Calu3 (cell line): ENCODE data around the gene MINDY2. TPM values are rescaled to one million over a fixed set of nuclear protein-coding genes. Genes with fewer than 3 reads are reported as not detected.

Experiments
- BruUV-seq: library from RNA; stranded (reverse); fragments of 400-500 nt; replicated peaks from 2 replicates; lab custom pipeline; 2021; lab: Mats Ljungman, UMichigan
- CTCF ChIA-PET: fragments of 300-600 bp; sonication (Branson Sonifier 250); formaldehyde crosslinking; loops from one replicate; lab custom pipeline; 2022; ENCODE audit warnings: antibody characterized with exemption; lab: Charles Lee
- DNase-seq: peaks from one replicate; pipeline ENCODE4 v3.0.0; 2022
- H3K27ac Mint-ChIP-seq: one replicate; pipeline ENCODE4 v1.8.0; 2022; ENCODE audit warnings: mixed read lengths; ENCODE audit not compliant: unreplicated experiment
- H3K27me3 Mint-ChIP-seq: one replicate; pipeline ENCODE4 v1.8.0; 2022; ENCODE audit warnings: mixed read lengths; ENCODE audit not compliant: unreplicated experiment
- H3K36me3 Mint-ChIP-seq: one replicate; pipeline ENCODE4 v1.8.0; 2022; ENCODE audit warnings: mild to moderate bottlenecking, moderate library complexity, mixed read lengths; ENCODE audit not compliant: insufficient read depth, unreplicated experiment
- H3K4me1 Mint-ChIP-seq: one replicate; pipeline ENCODE4 v1.8.0; 2022; ENCODE audit warnings: mild to moderate bottlenecking, low read depth, mixed read lengths; ENCODE audit not compliant: unreplicated experiment
- H3K4me3 Mint-ChIP-seq: one replicate; pipeline ENCODE4 v1.8.0; 2022; ENCODE audit warnings: mild to moderate bottlenecking, low read depth, moderate library complexity, mixed read lengths; ENCODE audit not compliant: unreplicated experiment
- H3K9me3 Mint-ChIP-seq: one replicate; pipeline ENCODE4 v1.8.0; 2022; ENCODE audit warnings: low read depth, mixed read lengths; ENCODE audit not compliant: unreplicated experiment
- intact Hi-C: fragments of 100-400 bp; cut with micrococcal nuclease; formaldehyde crosslinking; loops from one replicate; pipeline ENCODE4 v1.10.0; 2022; ENCODE audit not compliant: unreplicated experiment
- total RNA-seq: library from RNA; stranded (reverse); gene quantifications from 2 replicates; pipeline ENCODE4 v1.2.3, GENCODE V29; 2022
- TF ChIP-seq, protein P1 (sequence below): fragments of 200-600 bp; IDR thresholded peaks from one replicate; pipeline ENCODE4 v1.8.0; 2022; ENCODE audit warnings: antibody characterized with exemption; ENCODE audit not compliant: unreplicated experiment

Gene MINDY2
- total RNA-seq, 1 experiment from 2014 or later = 59.0 TPM

DNA sequence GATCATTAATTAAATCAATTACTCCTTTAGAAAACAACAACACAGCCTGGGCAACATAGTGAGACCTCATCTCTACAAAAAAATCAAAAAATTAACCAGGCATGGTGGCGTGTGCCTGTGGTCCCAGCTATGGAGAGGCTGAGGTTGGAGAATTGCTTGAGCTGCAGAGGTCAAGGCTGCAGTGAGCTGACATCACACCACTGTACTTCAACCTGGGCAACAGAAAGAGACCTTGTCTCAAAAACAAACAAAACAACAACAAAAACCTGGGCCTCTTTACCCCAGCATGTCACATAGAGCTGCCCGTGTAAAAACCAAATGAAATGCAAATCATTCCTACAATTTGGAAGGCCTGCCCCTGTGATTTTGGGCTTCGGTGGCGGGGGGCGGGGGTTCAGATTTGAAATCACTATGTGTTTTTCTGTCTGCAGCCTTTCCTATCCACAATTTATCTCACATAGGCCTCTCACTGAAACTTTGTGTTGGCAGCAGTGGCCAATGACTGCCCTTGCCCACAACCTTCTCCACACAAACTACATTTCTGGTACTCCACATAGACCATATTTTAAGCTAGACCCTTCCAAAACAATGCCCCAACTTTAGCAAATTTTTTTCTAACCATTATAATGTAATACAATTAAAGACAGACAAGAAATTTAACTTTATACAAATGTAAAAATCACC is 28.1 kb upstream of the MINDY2 start:
- Mint-ChIP-seq H3K27me3 (no peaks in the 10 kb centered on the region), H3K4me1 (peaks cover 49% of the 10 kb centered on the region), H3K4me3 (peak overlapping the region; percentile 45), H3K36me3 (peaks cover 13% of the 10 kb centered on the region), H3K27ac (peak overlapping the region; percentile 57), H3K9me3 (no peaks in the 10 kb centered on the region)
- TF ChIP-seq, protein P1, sequence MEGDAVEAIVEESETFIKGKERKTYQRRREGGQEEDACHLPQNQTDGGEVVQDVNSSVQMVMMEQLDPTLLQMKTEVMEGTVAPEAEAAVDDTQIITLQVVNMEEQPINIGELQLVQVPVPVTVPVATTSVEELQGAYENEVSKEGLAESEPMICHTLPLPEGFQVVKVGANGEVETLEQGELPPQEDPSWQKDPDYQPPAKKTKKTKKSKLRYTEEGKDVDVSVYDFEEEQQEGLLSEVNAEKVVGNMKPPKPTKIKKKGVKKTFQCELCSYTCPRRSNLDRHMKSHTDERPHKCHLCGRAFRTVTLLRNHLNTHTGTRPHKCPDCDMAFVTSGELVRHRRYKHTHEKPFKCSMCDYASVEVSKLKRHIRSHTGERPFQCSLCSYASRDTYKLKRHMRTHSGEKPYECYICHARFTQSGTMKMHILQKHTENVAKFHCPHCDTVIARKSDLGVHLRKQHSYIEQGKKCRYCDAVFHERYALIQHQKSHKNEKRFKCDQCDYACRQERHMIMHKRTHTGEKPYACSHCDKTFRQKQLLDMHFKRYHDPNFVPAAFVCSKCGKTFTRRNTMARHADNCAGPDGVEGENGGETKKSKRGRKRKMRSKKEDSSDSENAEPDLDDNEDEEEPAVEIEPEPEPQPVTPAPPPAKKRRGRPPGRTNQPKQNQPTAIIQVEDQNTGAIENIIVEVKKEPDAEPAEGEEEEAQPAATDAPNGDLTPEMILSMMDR = no peak
- DNase-seq = no peak
- BruUV-seq = no TSS peak
- intact Hi-C loops = loop anchor here (10.0 kb wide), 1 partner anchor 278 kb away; no protein-coding TSS in a partner anchor
- CTCF ChIA-PET = interaction anchor here (0.6 to 2.3 kb wide), 7 partner anchors 11 to 530 kb away, joined by 3 to 9 read pairs (median 3); partner anchors contain the start of gene MINDY2

DNA sequence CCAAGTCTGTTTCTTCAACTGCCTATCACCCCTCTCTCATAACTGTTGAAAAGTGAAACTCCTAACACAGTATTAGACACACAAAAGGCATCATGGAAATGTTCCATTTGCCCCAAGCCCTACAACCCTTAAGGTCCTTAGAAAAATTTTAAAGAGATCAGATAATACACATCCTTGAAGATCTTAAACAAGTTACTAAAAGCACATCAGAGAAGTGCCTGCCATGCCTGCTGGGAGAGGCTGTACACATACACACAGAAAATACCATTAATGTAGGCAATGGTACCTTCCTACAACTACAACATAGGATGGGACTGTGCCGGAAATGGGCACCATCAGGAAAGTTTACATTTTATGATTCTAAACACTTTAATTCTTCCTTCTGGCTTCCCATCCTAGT is 24.9 kb upstream of the MINDY2 start:
- peak overlapping the region; percentile 88 for H3K4me3 Mint-ChIP-seq
- peaks cover 37% of the 10 kb centered on the region for H3K36me3 Mint-ChIP-seq
- H3K4me1 Mint-ChIP-seq = peaks cover 32% of the 10 kb centered on the region
- DNase-seq = no peak
- intact Hi-C loops = loop anchor here (5.0 to 10.0 kb wide), 2 partner anchors 281 to 474 kb away; no protein-coding TSS in a partner anchor
- CTCF ChIA-PET = interaction anchor here (0.5 kb wide), 1 partner anchor 111 kb away, joined by 3 read pairs; no protein-coding TSS in a partner anchor
- TF ChIP-seq, protein P1 = no peak
- BruUV-seq = no TSS peak
- H3K27ac Mint-ChIP-seq = no peak overlapping the region
- no peaks in the 10 kb centered on the region for H3K9me3 Mint-ChIP-seq
- no peaks in the 10 kb centered on the region for H3K27me3 Mint-ChIP-seq

DNA sequence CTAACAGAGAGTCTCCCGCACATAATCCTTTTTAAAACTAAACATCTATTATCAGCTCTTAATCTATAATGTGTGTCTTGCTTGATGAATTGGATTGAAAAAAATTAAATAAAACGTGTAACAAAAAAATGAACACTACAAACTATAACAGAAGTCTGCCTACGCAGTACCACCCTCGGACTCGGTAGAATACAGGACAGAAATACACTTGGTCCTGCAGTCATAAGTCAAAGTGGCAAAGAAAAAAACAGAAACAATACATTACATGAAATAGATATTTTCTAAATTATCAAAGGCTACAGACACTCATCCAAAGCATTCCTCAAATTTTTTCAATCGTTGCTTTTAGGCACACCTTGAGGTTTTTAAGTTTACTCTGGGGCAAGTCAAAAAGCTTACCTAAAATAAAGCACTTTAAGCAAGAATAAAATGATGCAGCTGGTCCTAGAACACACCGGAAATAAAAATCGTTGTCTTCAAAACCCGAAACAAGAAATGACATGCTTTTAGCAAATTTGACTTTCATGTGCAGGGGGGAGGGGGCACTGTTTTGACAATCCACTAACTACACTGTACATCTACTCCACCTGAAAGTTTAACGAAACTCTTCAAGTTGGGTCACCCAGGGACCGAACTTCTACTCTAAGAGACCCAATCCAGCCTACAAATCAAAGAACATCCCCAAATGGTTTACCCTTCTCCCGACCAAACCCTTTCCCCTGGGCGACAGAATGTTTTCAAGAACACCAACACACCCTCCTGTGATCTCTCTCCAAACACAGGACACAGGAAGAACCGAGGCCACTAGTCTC is 22.9 kb upstream of the MINDY2 start:
- H3K27ac Mint-ChIP-seq = peak overlapping the region; percentile 87
- TF ChIP-seq, protein P1 = no peak
- H3K4me1 Mint-ChIP-seq = peaks cover 11% of the 10 kb centered on the region
- H3K36me3 Mint-ChIP-seq = peaks cover 26% of the 10 kb centered on the region
- H3K4me3 Mint-ChIP-seq = peak overlapping the region; percentile 88
- no peak for DNase-seq
- intact Hi-C loops = loop anchor here (5.0 to 10.0 kb wide), 2 partner anchors 283 to 476 kb away; no protein-coding TSS in a partner anchor
- TSS peak; percentile 36 for BruUV-seq
- H3K27me3 Mint-ChIP-seq = no peaks in the 10 kb centered on the region
- no peaks in the 10 kb centered on the region for H3K9me3 Mint-ChIP-seq
- CTCF ChIA-PET = interaction anchor here (0.6 kb wide), 1 partner anchor 23 kb away, joined by 4 read pairs; the partner anchor contains the start of gene MINDY2

DNA sequence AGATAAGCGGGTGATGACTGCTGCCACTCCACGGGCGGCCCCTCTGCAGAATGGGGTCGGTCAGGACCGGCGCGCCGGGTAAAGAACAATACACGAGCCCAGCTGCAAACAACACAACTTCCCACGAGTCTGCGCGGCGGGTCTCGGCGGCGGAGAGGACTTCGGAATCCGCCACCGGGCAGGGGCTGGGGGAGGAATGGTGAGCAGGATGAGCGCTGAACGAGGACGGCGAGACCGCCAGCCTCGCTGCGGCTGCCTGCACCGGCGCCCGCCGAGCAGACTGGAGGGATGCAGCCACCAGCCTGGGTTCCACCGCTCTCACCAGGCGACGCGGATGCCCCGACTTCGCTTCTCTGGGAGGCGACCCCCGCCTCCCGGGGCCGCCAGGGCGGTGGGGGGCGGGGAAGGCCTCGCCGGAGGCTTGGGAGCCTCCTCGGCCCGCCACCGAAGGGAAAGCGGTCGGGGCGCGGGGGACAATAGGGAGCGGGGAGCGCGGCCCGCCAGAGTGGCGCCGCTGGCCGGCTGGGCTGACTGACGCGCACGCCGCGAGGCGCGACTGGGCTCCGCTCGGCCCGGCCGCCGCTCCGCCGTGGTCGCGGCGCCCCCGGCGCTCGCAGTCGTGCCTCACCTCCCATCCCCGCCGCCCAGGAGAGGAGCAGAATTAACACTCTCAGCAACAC is 22.1 kb upstream of the MINDY2 start:
- H3K27ac Mint-ChIP-seq = peak overlapping the region; percentile 87
- TF ChIP-seq, protein P1 = no peak
- intact Hi-C loops = loop anchor here (5.0 to 10.0 kb wide), 2 partner anchors 284 to 477 kb away; no protein-coding TSS in a partner anchor
- H3K4me1 Mint-ChIP-seq = peaks cover 5% of the 10 kb centered on the region
- H3K36me3 Mint-ChIP-seq = peaks cover 26% of the 10 kb centered on the region
- no peaks in the 10 kb centered on the region for H3K9me3 Mint-ChIP-seq
- peak overlapping the region; percentile 88 for H3K4me3 Mint-ChIP-seq
- no TSS peak for BruUV-seq
- DNase-seq = peak; percentile 39
- no peaks in the 10 kb centered on the region for H3K27me3 Mint-ChIP-seq
- CTCF ChIA-PET = interaction anchor here (0.6 to 1.5 kb wide), 6 partner anchors 17 to 106 kb away, joined by 3 to 17 read pairs (median 4); partner anchors contain the start of gene MINDY2
